GM03348 (cell line): ENCODE data around the gene UGDH.
"Not testable (repeated sequence)": the region's sequence is repeated elsewhere in the genome, so short reads cannot be mapped to it uniquely, and the experiment has no call there.

Experiments used
- DNase-seq: peaks from one replicate; pipeline ENCODE4 v3.0.0; 2012; ENCODE audit warnings: low spot score

The UGDH gene

DNA sequence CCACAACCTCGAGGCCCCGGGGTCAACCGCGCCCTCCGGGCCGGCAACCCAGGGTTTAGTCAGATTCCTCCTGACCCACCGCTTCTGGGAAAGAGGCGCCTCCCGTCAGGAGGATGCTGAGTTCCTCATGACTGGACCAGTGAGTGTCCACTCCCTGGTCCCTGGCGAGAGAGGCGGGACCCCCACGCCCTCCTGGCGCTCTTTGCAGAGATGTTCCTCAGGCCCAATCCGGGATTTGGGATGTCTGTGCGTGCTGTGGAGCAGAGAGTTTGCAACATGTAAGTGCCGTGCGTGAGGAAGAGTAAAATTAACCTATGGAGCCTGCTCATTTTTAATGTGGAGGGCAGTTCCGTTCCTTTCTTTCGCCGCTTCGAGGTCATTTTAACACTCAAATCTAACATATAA lies 824 bp upstream of the UGDH start:
- DNase-seq, result peak; percentile 91

DNA sequence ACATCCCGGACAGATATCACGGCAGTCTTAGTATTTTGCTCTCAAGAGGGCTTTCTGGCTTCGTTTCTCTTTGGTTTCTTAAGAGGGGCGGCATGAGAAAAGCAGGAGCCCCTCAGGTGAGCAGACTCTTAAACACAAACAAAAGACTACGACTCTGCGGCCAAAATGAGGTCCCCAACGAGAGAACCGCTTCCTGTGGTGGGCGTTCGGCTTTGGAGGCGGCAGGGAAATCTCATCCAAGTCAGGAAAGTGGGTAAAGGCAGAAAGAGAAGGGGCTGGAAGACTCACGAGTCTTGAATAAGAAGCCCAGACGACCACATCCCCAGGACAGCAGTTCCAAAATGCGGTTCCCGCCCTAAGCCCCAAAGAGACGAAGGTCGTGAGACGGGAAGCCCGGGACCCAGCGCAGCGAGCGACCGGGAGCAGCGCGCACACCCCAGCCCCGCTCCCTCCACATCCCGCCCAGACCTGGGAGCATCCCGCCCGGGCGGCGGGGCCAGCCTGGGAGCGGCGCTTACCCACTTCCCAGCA lies 409 bp downstream of the UGDH start:
- peak; percentile 17 for DNase-seq

DNA sequence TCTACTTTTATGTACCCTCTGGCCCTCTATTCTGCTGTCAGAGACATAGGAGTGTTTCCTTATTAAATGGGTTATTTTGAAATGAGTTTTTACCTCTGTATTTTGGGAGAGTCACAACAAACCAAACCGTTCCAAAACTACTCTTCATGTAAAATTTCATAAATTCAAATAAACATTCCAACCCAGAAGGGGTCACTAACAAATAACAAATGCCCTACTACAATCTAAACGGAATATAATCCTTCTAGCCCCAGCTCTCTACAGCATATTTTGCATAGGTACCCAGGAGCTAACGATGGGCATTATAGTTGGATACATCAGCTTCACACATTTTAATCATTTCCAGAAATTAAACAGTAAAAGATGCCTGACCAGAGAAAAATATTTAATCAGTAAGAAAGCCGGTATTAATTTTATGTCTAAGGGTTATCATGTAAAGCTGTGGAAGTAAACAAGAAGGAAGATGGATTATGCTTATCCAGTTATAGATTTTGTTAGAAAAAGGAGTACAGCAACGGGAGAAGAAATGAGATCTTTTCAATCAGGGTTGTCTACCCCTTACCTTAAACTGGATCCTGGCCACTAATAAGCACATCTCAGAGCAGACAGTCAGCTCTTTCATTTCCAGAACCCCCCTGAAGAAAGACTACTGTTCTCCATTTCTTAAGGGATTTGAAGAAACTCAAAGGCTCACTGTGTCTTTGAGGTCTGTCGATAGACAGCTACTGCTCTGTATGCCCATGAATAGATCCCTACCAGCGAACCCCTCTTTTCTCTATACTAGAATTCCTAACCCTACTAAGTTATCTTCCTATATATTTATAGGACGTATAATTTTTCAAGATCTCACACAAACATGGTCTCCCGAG lies 1.2 kb downstream of the UGDH start:
- no peak for DNase-seq

DNA sequence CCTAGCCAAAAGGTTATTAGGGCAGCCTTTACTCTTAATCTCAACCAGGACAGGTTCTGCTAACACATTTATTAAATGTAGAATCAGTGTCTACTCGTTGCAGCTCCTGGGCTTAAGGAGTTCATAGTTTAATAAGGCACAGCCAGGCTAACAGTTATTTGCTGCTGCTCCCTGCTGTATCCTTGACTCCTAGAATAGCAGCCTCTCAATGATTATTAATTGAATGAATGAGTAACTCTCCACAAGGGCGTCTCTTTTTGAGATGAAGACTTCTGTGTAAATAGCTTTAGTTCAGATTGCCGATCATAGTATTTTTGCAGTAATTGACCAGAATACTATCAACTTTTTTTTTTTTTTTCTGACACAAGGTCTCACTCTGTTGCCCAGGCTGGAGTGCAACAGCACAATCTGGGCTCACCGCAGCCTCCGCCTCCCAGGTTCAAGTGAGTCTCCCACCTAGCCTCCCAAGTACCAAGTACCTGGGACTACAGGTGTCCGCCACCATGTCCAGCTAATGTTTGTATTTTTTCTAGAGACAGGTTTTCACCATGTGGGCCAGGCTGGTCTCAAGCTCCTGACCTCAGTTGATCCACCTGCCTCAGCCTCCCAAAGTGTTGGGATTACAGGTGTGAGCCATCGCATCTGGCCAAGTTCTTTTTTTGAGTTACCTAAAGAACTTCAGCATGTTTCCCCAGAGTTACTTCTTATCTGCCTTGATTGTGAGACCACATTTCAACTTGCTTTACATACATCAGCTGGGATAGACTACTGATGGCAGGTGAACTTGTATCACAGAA lies 2.9 kb downstream of the UGDH start:
- no peak for DNase-seq

DNA sequence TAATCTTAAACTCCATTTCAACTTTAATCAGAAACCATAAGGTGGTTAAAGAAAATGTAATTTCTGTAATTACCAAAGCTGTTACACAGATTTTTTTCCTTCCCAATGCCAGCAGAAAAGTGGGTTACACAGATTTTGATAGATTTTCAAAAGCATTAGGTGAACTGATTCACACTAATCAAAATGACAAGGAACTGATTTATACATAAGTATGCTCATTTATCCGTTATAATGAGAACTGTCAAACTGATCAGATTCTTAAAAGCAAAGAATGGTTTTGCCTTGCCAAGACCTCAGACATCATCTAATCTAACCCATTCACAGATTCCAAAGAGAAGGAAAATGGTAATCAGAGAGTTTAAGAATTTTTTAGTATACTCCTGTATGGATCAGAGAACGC lies 5.2 kb downstream of the UGDH start:
- DNase-seq, result no peak

DNA sequence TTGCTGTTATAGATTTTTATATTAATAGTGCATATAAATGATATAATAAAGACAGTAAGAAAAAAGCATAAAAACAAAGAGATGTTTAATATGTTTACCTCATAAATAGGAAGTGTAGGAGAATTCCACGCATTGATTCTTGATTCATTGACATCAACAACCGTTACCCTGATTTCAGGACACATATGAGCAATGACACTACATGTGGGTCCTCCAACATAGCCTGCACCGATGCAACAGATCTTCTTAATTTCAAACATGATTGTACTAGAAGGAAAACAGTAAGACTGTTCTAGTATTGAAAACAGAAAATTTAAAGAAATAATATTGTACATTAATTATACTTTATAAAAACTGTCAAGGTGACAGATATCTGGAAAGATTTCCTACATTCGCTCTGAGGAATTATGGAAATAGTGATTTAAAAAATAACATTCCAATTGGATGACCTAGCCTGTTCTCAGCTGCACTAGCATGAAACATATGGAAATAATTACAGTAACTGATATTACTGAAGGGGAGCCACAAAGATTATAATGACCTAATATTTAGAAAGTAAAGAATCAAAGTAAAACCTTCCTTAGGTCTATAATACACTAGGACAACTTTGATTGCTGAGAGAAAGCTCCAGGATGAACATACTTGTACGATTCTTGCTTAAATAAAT lies 5.9 kb downstream of the UGDH start:
- peak; percentile 75 for DNase-seq

DNA sequence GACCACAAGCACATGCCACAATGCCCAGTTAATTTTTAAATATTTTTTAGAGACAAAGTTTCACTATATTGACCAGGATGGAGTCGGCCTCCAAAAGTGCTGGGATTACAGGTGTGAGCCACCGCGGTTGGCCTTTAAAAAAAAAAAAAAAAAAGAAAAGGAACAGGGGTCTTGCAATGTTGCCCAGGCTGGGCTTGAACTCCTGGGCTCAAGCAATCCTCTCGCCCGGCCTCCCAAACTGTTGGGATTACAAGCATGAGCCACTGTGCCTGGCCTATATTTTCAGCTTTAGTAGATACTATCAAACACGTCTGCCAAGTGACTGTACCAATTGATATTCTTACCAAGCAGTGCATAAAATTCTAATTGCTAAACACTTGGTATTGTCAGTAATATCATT lies 8.8 kb downstream of the UGDH start:
- DNase-seq, result no peak

DNA sequence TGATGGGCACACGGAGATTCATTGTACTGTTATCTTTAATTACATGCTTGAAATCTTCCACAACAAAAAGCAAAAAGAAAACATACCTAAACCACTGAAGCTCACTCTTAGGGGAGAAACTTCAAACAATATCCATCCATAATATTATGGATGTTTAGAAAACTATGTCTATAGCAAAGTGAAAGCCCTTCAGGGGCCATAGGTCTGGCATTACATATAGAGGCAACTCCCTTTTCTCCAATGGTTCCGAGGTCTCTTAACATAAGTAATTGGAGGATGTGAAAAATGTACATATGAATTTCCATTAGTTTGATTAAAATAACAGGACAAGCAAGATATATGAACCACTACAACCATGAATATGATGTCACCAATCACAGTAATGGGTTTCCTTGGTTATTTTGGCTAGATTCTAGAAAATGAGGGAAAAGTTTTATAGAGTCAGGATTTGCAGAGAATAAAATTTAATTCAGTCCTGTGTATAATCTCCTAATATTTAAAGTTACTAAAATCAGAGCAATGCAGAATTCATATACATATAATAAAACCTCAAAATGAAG lies 10.8 kb downstream of the UGDH start:
- no peak for DNase-seq

DNA sequence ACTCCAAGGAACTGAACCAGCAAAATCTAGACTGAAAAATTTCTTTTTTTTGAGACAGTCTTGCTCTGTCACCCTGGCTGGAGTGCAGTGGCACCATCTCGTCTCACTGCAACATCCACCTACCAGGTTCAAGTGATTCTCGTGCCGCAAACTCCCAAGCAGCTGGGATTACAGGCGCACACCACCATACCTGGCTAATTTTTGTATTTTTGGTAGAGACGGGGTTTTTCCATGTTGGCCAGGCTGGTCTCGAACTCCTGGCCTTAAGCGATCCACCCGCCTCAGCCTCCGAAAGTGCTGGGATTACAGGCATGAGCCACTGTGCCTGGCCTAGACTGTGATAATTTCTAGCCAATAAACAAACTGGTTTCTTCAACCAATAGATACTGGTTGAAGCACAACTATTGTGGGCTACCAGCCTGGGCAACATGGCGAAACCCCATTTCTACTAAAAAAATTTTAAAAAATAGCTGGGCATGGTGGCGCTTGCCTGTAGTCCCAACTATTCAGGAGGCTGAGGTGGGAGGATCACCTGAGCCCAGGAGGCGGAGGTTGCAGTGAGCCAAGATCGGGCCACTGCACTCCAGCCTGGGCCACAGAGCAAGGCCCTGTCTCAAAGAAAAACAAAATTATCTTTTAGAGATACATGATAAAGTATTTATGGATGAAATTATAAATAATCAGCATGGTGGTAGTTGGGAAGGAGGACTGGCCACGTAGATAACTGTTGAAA lies 11.4 kb downstream of the UGDH start:
- DNase-seq, result not testable (repeated sequence)

DNA sequence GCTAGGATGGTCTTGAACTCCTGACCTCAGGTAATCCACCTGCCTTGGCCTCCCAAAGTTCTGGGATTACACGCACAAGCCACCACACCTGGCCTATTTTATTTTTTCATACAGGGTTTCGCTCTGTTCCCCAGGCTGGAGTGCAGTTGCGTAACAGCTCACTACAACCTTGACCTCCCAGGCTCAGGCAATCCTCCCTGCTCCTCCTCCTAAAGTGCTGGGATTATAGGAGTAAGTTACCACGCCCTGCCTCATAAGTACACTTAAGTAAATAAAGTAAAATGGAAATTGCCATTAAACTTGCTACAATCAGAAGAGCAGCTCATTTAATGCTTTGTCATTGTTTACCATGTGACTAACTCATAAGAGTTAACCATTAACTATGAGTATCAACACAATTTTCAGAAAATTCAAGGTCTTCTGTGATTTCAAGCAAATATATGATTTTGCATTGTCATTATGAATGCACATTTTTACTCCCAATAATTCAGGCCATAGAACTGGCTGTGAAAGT lies 12.3 kb downstream of the UGDH start:
- DNase-seq, result no peak

DNA sequence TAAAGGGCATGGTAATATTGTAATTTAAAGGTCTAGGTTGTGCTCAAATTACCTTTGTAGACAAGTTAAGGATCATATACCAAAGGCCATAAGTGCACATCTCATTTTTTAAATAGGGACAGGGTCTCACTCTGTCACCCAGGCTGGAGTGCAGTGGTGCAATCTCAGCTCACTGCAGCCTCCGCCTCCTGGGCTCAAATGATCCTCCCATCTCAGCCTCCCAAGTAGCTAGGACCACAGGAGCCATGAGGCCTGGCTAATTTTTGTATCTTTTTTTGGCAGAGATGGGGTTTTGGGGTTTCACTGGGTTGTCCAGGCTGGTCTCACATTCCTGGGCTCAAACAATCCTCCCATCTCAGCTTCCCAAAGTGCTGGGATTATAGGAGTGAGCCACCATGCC lies 13.0 kb downstream of the UGDH start:
- not testable (repeated sequence) for DNase-seq

DNA sequence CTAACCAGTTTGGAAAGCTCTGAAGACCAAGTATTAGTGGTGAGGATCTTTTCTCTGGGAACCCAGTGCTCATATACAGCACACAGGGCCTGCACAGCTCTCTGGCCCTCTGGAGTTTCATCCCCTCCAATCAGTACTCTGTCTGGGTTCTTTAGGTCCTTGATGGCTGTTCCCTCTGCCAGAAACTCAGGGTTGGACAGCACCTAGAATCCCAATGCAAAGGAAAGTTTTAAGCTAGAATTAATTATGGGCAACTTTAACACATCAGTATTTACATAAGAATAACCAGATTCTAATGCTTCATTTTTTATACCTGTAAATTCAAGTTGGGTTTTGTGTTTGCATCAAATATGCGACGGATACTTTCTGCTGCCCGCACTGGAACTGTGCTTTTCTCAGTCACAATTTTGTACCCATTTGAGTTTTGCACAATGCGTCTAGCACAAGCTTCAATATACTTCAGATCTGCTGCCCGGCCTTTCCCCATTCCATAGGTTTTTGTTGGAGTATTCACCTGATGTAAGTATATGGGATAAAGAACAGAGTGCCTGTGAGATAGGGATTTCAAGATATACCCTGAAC lies 16.8 kb downstream of the UGDH start:
- no peak for DNase-seq

DNA sequence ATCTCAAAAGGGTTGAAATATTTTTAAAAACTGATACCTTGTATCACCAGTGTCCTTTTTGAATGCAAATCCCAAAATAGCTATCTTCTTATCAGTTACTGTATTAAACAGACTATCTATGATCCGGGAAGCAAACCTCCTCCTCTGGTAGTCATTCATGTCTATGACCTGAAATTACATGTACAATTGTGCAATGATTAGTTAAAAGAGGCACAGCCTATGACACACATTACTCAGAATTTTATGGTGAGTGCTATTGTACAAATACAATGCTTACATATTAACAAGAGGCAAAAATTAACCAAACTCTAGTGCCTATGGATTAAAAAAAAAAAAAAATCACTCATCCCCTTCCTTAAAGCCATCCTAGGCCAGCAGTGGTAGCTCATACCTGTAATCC lies 21.7 kb downstream of the UGDH start:
- DNase-seq, result no peak

DNA sequence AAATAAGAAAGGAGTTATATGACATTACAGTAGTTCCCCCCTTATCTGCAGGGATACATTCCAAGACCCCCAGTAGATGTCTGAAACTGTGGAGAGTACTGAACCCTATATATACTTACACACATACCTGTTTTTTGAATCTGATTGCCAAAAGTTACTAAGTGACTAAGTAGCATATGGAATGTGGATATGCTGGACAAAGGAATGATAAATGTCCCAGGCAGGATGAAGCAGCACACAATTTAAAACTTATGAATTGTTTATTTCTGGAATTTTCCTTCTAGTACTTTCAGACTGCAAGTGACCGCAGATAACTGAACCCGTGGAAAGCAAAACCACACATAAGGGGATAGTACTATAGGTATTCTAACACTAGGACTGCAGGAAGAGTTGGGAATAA lies 22.7 kb downstream of the UGDH start:
- no peak for DNase-seq

DNA sequence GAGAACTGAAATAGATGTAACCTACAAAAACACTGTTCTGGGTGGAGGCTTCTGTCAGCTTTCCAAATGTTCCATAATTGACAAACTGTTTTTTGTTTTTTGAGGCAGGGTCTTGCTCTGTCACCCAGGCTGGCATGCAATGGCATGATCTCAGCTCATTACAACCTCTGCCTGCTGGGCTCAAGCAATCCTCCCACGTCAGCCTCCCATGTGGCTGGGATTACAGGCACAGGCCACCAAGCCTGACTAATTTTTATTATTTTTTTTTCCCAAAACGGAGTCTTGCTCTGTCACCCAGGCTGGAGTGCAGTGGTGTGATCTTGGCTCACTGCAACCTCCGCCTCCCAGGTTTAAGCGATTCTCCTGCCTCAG lies 24.6 kb downstream of the UGDH start:
- not testable (repeated sequence) for DNase-seq

DNA sequence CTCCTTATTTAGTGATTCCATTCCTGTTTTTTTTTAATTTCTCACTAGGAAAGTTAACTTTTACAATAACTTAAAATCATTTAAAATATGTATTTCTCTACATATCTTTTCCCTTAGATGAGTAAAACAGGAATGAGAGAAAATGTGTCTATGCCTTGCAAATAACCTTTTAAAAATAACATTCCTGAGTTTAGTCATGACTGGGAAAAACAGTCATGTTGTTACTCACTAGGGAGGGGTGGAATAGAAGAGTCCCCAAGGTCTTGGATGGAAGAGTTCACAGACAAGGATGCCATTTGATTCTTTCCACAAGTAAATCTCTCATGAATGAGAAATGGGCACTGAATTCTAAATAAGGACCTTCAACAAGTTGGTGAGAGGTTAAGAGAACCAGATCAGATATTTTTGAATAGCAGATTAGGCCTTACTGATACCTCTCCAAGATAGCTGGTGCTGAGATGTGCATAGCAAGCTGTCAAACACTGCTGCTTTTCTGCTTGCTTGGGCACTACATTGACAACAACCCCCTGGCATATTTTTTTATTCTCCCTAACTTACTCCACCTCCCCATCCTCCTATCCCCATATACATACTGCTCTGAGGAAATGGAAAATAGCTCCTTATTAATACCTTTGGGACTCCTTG lies 25.1 kb downstream of the UGDH start:
- peak; percentile 81 for DNase-seq

DNA sequence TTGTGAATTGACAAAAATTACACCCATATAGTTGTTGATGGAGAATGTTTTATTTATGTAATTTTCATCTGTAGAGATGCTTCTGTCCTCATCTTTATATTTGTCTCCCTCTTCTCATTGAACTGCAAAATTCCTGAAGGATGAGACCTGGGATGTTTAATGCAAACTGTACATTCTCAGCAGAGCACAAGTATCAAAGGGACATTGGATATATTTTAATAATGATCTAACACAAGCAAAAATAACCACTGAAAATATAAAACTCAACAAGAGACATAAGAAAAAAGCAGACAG lies 28.6 kb downstream of the UGDH start:
- DNase-seq, result no peak

DNA sequence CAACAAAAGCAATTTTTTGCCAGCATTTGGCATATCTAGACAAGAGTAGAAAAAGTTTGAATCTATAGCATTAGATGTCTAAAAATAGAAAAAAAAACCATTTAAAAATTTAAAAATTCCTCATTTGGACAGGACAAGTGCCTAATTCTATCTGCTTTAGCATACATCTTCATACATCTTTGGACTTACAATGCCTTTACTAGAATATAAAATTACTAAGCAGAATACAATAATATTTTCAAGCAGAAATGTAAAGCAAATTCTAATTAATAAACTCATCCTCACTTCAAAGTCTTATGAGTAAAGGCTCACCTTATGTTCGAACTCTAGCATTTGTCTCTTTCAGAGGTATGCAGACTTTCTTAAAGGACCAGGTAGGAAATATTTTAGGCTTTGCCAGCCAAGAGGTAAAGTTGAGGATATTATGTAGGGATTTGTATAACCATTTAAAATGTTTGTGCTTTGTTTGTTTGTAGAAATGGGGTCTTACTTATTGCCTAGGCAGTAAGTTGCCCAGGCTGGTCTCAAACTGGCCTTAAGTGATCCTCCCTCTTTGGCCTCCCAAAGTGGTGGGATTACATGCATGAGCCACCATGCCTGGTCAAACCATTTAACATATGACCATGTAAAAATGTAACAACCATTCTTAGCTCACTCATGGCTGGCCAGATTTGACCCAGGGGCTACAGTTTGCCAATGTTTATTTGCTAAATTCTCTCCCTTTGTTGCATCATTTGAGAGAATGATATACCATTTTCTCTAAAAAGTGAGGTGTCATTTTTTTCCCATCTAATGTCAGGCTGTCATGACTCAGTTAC lies 29.1 kb downstream of the UGDH start:
- no peak for DNase-seq

DNA sequence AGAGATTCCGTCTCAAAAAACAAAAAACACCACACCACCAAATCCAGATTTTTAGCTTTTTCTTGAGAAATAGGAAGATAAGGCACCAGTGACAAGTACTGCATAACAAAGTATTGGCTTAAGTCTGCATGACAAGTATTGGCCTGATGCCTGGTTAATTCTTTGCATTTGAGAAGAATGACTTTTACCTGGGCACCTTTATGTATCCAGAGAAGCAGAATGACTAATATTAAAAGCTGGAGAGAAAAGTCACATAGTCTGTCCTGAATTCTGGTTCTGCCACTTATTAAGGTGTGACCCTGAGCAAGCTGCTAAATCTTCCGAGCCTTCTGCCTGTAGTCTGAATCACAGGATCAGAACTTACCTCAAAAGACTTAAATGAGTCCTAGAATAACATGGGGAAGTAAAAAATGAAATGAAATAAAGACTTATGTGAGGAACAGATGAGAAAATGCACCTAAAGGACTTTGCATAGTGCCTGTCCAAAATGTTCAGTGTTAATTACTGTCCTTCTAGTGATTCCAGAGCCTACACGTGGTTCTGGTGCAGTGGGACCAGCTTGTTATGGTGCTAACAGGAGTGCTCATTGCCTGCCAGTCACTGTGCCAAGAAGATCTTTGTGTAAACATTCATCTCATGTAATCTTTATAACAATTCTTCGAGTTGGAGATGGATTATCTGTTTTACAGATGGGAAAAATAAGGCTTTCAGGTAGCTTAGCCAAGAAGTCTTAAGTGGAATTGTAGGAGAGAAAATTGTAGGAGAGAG lies 31.6 kb downstream of the UGDH start:
- no peak for DNase-seq
